IPS-11a (cell line): ENCODE measurements around the gene AREL1.

Experiments used
- H3K4me3 ChIP-seq: one replicate; pipeline ENCODE4 v1.5.1; 2013; ENCODE audit warnings: low read depth, low read length, control low read depth

AREL1 gene

DNA sequence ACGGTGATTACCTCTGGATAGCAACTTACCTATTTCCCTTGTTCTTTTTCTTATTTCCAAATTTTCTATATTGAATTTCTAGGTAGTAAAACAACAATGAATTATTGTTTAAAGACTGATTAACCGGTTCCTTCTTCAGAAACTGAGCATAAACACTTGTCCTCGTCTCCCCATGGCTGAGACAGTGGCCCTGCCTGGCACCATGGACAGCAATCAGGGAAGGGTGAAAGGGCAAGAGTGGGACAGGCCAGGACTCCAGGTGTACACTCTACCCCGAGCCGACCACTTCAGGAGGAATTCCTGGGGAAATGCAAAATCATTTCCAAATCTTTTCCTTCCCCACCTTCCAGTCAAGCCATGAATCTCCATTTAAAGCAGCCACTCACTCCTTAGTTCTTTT lies 52.0 kb downstream of the AREL1 start:
- no peak overlapping the region for H3K4me3 ChIP-seq

DNA sequence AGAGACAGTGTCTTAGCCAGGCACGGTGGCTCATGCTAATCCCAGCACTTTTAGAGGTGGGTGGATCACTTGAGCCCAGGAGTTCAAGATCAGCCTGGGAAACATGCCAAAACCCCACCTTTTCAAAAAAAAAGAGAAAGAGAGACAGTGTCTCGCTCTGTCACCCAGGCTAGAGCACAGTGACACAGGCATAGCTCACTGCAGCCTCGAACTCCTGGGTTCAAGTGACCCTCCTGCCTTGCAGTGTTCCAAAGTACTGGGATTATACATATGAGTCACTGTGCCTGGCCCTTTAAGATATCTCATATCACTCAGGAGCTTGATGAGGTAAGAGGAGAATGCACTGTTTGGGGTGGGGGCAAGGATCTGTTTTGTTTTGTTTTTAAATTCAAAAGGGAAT lies 52.7 kb downstream of the AREL1 start:
- H3K4me3 ChIP-seq = no peak overlapping the region

DNA sequence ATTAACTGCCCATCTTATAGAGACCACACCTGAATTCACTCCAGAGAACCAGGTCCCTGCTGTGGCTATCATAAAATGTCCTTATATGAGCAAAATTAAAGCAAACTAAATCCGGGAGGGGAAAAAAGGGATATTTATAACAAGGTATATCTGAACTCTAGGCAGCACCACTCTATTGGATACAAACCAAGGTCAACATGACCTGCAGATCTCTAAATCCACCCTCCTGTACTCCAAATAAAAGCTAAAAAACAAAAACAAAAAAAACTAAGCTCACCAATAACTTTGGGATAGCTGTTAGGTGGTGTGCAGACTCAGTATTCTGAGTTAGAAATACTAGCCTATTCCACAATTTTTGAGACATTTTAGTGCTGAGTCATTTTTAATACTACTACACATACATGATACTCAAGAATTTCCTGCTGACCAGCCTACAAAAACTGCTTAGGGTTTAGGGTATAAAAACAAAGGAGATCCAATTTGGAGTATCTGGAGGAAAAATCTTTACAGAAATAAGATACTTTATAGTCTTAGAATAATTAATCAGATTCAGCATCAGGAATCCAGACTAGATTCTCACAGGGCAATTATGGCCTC lies 54.2 kb downstream of the AREL1 start:
- H3K4me3 ChIP-seq = no peak overlapping the region

DNA sequence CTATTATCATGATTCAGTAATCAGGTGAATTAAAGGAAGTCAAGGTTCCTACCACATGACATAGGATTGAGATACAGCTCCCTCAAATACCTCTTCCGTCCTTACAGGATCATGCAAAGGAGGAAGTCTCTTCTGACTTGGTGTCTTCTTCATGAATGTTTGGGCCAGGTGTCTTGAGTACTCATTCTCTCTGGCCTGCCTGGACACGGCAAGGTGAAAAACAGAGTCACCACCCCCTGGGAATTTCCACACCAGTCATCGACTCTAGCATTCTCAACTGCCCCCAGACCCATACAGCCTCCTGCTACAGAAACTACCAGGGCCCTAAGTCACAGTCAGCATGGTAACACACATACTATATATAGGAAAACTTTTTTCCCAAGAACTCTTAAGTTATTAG lies 55.9 kb downstream of the AREL1 start:
- no peak overlapping the region for H3K4me3 ChIP-seq

DNA sequence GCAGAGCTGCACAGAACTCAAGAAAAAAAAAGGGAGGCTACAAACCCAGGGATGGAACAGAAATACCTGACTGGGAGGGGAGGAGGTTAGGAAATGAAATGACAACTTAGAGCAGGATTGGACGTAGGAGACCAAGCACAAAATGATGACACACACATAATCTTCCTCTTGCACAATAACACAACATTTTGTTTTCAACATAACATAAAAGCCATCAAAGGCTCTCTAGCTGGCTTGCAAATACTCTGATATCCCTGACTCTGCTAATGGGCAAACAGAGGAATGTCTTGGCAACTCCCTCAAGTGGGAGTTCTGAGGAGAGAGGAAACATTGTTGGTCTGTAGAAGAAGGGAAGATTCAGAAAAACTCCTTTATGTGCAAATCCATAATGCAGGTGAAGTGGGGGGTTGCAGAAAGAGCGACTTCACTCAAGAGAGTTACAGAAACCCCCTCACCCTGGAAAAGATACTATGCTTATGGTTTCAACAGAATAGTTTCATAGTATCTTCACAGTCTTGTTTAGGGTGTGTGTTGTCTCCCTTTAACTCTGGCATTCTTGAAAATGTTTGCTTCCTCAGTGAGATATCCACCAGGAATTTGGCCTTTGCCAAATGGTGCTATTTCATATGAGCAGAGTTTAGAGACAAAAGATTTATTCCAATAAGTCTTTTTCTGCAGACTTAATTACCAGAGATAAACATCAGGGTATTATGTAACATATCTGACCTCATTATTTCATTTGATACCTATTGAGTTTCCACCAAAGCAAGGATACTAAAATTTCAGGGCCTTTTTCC lies 57.1 kb downstream of the AREL1 start:
- H3K4me3 ChIP-seq = no peak overlapping the region

DNA sequence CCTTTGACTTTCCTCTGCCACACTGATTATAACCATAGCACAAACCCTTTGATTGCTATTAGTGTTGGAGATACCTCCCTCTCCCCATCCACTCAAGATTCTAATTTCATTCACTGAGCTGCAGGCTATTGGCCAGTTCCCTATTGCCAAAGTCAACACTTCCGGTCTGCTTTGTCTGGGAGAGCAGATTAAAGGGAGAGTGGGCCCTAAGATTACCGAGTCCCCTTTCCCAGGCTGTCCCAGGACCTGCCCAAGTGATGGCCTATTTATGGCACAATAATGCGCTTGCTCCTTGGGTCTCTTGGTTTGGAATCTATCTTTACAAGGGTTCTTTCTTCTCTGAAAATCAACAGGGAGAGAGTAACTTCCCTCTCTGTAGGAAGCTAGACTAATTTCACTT lies 57.9 kb downstream of the AREL1 start:
- no peak overlapping the region for H3K4me3 ChIP-seq

DNA sequence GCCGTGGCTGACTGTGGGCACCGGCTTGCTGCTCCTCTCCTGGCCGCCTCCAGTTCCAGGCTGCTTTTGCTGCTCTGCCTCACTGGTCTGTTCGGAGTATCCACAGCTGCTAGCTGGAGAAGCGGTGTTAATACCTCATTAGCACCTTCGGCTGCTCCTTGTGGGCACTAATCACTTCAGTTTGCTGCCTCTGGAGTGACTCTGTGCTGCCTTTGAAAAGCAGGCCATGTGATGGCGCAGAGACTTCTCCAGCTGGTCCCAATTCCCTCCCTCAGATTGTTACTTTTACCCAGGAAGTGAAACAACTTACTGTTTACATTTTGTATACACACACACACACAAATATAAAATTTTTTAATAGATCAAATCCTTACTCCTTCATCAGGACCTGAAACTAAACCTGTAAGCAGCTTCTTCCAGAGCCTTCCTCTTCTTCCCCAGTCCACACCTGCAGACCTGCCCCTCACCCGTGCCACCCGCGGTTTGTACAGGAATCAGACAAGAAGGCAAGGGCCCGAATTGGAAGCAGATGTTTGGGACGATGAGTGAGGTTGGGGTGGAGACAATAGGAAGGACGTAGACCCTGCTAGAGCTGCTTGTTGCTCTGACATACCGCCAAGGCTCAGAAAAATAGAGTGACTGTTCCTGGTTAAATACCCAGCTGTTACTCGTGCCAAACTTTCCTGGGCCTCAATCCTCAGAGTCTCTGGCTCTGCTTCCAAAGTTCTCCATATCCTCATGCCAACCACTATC lies 59.3 kb downstream of the AREL1 start:
- no peak overlapping the region for H3K4me3 ChIP-seq

DNA sequence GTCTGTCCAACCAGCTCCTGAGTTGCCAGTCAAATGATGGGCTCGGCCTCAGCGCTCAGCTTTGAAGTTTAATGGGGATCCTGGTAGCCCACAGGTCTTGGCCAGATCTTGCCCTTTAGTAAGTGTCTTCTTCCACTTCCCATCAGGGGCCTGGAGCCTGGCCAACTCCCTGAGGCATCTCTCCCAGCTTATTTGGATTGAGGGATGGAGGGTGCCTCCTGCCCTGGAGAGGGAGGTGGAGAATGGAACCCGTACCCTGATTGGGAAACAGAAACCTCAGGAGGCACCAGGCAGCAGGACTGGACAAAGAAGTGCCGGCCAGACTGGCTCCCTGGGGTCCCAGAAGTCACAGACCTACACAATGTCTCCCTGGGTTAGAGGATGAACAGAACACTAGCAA lies 60.3 kb downstream of the AREL1 start:
- H3K4me3 ChIP-seq = no peak overlapping the region

DNA sequence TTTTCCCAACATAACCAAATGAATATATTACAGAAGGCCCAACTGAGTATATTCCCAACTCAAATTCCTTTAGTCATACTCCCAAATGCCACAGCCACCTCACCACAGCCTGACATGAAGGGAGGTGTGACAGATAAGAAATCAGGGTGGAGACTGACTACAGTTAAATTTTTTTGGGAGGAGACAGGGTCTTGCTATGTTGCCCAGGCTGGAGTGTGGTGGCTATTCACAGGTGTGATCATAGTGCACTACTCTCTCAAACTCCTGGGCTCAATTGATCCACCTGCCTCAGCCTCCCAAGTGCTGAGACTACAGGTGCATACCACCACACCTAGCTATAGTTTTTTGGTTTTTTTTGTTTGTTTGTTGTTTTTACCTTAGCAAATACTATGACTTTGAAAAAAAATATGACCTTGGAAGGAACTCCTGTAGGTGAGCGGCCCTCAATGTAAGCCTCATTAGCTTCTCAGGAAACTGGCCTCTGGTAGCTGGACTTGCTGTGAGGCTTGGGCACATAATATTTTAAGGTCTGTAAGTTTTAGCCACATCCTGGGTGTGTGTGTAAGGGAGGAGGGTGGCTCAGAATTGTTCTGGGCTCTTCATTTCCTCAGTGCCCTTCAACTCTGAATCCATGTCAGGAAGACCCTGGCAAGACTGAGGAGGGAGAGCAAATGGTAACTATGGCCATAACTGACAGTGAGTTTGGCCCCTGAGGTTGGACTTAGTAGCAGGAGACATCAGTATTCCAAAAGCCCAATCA lies 61.8 kb downstream of the AREL1 start:
- no peak overlapping the region for H3K4me3 ChIP-seq

DNA sequence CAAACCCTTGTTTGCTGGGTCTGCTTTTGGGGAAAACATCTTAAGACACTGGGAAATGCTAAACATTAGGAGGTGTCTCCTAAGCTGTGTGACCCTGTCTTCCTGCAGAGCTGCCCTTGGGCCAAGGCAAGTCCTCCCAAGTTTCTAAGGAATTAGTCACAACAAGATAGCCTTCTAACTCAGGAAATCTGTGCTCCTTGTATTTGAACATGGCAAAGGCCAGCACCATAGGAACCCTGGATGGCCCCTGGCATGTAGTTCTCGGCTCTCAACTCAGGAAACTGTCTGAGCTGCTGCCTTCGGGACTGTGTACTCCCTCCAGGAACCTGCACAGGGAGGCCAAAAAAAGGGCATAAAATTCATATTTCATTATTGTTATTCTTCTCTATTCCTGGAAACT lies 63.2 kb downstream of the AREL1 start:
- no peak overlapping the region for H3K4me3 ChIP-seq

DNA sequence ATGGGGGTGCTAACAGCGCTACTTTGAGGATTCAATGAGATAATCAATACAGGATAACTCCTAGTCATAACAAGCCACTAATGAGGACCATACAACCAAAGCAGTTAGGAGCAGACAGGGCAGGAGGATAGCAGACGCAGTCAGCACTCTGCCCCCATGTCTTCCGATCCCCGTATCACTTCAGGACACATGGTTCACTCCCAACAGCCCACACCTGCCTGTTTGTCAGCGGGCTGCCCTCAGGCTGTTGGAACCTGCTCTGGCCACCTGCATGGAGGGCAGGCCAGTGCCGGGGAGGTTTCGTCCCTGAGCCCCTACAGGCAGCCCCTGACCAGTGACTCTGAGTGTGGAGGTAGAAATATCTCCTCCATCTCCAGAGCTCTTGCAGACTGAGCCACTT lies 63.7 kb downstream of the AREL1 start:
- no peak overlapping the region for H3K4me3 ChIP-seq

DNA sequence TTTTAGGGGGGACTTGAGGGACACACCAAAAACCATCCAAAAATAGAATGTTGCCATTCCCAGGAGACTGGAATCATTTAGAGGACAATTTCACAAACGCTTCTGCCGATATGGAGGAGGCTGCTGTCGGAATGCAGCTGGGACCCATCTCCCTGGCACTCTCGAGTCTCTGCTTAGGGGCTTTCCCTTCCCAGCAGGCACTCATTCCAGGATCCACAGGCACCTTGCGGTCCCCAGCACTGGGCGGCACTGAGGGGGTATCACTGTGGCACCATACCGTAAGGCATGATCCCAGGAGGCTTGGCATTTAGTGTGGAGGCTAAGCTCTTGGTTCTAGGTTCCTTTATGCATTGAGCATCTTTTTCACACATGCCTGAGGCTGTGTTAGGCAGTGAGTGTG lies 64.3 kb downstream of the AREL1 start:
- H3K4me3 ChIP-seq = no peak overlapping the region

DNA sequence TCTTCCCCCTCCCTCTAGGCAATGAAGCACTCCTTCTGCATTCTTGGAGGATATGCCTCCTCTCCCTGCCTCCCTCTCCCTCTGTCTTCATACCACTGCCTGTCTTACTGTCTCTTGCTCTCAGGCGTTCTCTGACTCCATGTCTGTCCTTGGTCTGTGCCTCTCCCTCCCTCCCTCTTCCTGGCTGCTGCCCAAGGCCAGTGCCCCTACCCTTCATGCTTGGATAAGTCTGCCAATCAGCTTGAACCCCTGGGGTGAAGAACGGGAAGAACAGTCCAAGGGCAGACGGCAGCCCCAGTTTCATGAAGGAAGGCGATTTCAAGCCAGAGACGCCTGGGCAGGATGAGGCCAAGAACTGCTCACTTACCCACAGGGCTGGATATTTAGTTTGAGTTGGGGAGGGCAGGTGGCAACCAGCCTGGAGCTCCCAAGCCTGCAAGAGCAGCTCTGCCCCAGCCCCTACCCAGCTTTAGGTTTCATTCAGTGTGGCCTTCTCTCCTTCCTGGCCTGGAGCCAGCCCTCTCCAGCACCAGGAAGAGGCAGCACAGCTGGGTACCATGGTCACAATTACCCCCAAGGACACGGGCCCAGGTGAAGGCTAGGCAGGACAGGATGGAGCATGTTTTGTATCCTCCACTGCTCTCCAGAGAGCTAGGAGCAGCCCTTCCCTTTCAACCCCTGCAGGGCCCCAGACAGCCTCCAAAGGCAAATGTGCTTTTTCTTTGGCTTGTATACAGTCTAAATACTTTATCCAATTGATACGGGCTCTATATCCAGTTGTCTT lies 65.0 kb downstream of the AREL1 start:
- H3K4me3 ChIP-seq = no peak overlapping the region

DNA sequence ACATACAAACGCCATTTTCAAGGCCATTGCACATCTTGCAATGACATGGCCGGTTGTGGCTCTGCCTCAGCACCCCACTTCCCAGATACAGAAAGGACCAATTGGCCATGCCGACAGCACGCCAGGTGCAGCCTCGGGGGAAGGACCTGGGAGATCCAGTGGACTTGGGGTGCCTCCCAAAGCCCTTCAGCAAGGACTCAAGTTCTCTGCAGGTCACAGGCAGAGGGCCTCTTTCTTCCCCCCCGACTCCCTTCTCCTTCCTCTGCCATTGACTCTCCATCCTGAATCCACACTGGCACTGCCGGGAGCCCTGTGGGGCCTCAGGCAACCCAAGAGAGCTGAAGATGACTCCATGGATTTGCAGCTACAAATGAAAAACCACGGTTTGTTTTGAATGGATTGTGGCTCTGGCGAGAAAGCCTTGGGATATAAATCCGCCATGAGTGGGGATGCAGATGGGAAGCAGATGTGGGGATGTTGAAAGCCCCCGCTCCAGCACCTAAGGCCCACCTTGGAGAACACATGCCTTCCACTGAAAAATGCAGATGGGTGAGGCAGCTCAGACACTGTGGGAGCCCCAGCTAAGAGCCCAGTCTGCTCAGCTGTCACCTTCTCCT lies 65.7 kb downstream of the AREL1 start:
- no peak overlapping the region for H3K4me3 ChIP-seq

DNA sequence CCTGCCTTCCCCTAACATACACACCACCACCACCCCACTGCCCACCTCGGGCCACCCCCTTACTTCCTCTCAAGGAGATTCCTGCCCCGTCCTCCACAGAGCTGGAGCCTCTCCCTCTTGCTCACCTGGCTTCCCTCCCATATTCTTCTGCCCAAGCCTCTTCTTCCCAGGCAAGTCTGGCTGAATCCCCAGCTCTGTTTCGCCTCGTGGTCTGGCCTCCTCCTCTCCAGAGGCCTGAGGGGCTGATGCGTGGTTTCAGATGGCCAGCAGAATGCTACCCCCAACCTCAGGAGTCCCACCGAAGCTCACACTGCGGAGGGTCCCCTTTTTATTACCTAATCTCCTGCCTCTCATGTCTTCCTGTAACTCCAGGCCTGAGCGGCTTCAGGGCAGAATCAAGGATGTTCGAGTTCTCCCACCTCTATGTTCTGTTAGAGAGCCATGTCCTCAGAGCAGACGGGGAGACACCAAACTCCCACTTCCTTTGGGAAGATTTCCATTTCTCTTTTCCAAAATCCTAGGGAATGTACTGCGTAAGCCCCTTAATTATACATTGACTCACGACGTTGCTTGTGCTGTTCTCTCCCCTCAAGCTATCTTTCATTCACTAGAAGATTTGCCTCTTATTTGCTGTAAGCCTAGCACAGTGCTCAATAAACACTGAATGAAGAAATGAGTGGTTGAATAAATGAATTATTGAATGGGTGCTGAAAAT lies 67.0 kb downstream of the AREL1 start:
- no peak overlapping the region for H3K4me3 ChIP-seq

DNA sequence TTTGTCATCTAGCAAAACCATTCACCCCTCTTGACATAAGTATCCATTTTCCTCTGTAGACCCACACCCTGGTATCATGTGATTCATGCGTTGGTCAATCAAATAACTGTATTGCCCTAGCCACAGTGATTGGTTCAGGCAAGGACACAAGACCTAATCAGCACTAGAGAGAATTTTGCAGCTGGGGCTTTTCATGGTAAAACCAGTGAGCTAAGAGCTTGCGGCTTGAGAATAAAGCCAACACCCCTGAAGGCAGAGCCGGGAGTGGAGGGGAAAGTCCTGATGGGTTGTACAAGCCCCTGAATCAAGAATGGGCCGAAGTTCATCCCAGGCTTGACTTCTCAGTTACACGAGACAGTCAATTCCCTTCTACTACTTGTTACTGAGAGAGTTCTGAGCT lies 67.6 kb downstream of the AREL1 start:
- no peak overlapping the region for H3K4me3 ChIP-seq

DNA sequence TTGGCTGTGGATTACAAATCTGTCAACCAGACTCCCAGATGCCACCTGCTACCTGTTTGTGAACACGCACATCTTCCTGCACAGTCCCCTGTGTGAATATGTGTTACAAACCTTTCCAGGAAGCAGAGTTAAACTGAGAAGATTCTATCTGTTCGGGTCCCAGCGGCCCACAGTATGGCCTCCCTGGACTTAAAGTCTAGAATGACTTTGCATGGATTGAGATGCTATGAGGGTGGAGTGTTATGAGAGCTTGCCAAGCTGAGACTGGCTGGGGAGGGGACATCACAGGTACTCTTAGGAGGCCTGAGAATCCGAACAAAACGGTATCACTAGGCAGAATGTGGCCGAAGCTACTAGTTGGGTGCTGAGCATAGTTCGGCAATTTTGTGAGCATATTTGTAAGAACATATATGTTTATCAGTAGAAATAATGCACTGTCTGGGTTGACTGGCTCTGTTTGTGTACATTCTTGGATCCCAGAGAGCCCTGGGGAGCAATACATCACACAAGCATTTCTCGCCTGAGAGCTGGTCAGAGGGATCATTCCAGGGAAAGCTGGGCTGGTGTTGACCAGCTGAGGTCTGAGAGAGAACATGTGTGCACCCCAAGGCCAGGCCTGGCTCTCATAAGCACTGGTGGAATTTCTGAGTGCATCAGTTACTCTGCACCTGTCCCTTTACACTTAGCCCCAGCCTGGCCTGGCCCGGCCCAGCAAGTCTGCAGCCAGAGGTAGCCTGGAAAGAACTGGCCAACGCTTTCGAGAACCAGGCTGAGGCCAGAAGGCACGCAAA lies 71.1 kb downstream of the AREL1 start:
- no peak overlapping the region for H3K4me3 ChIP-seq

DNA sequence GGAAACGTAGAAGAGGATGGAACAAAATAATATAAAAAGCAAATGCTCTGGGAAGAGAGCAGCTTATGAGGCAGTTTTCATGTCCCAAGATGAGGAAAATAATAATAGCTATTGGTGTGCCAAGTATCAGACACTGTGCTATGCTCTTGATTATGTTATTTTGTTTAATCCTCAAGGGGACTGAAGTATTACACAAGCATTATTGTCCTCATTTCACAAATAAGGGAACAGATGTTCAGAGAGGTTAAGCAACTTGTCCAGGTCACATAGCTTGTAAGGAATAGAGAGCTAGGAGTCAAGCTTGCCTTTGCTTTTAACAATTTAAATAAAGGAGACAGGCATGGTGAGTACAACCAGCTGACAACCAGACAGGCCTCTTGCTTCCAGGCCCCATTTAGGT lies 73.9 kb downstream of the AREL1 start:
- H3K4me3 ChIP-seq = no peak overlapping the region

DNA sequence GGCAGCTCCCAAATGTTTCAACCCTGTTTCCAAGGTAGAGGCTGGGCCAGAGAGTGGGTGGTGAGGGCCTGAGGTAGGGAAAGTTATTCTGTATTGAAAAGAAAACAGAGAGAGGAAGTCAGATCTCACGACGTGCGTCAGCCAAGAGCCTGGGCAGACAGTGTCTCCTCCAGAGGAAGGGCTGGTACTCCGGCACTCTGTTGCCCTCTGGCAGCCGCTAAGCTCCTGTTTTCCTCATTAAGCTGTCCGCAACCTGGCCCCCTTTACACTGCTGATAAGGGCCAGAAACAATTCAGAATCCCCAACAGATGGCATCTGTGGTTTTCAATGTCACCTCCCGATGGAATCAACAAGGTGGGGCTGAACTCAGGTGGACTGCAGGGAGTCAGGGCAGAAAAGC lies 74.8 kb downstream of the AREL1 start:
- no peak overlapping the region for H3K4me3 ChIP-seq
